ENCODE results near the gene SLC13A4.

GRCh38 chr7:135687466-135687865, 40.5 kb downstream of the SLC13A4 start:
- TF ChIP-seq CTCF (conservative IDR thresholded peaks at IDR 0.05; ENCODE audit: low read depth, low read length) (no peak), EZH2 (IDR thresholded peaks at IDR 0.05; ENCODE audit: borderline replicate concordance, low read depth, low read length, poor library complexity, severe bottlenecking) (no peak)
